Stimulated activated CD4-positive, alpha-beta T cell treated with anti-CD3 and anti-CD28 coated beads, Interleukin-1b, Interleukin-23, amount 100 ng/mL, for 24 hours (primary cell): ENCODE data around the gene TENM3.

Experiments
- DNase-seq, 4 experiments: peaks; one replicate each; pipeline ENCODE4 v3.0.0-alpha.2; 2020; ENCODE audit warnings: low read depth in 4 of 4, low spot score in 1 of 4

TENM3 gene

GRCh38 chr4:182655340-182655739, 412.1 kb downstream of the TENM3 start:
- DNase-seq = no peak

- no peak for DNase-seq
These were observed 419.3 kb downstream of the TENM3 start for GRCh38 chr4:182662551-182662950.

- DNase-seq = no peak
These were observed 428.0 kb downstream of the TENM3 start for GRCh38 chr4:182671231-182671630.

- no peak for DNase-seq
These were observed 428.5 kb downstream of the TENM3 start for GRCh38 chr4:182671749-182672148.

- DNase-seq = no peak
These were observed 435.4 kb downstream of the TENM3 start for GRCh38 chr4:182678590-182678989.

- DNase-seq = no peak
These were observed 436.3 kb downstream of the TENM3 start for GRCh38 chr4:182679533-182679932.

- no peak for DNase-seq
These were observed 437.0 kb downstream of the TENM3 start for GRCh38 chr4:182680234-182680653.

GRCh38 chr4:182683661-182684060, 440.5 kb downstream of the TENM3 start:
- DNase-seq = no peak

GRCh38 chr4:182684796-182685195, 441.6 kb downstream of the TENM3 start:
- no peak for DNase-seq

GRCh38 chr4:182688081-182688480, 444.9 kb downstream of the TENM3 start:
- DNase-seq = no peak

- DNase-seq = no peak
These were observed 451.3 kb downstream of the TENM3 start for GRCh38 chr4:182694551-182694950.

- no peak for DNase-seq
These were observed 451.8 kb downstream of the TENM3 start for GRCh38 chr4:182695009-182695408.

- no peak for DNase-seq
These were observed 452.6 kb downstream of the TENM3 start for GRCh38 chr4:182695842-182696241.

- no peak for DNase-seq
These were observed 453.9 kb downstream of the TENM3 start for GRCh38 chr4:182697094-182697493.

GRCh38 chr4:182698212-182698611, 455.0 kb downstream of the TENM3 start:
- no peak for DNase-seq

GRCh38 chr4:182699201-182699600, 456.0 kb downstream of the TENM3 start:
- DNase-seq = no peak

- no peak for DNase-seq
These were observed 456.6 kb downstream of the TENM3 start for GRCh38 chr4:182699795-182700194.

- no peak for DNase-seq
These were observed 457.4 kb downstream of the TENM3 start for GRCh38 chr4:182700362-182701160.

- DNase-seq = no peak
These were observed 460.9 kb downstream of the TENM3 start for GRCh38 chr4:182704077-182704476.

GRCh38 chr4:182704948-182705347, 461.7 kb downstream of the TENM3 start:
- no peak for DNase-seq

- no peak for DNase-seq
These were observed 462.2 kb downstream of the TENM3 start for GRCh38 chr4:182705389-182705788.

GRCh38 chr4:182711211-182711610, 468.0 kb downstream of the TENM3 start:
- DNase-seq = no peak

GRCh38 chr4:182715548-182715947, 472.3 kb downstream of the TENM3 start:
- DNase-seq = no peak
